HT1080 (cell line): Measurements from ENCODE around the gene SLC35C1. TPM values are rescaled to one million over a fixed set of nuclear protein-coding genes. Genes with fewer than 3 reads are reported as not detected.

Experiments used
- DNase-seq: peaks from one replicate; pipeline ENCODE4 v3.0.0-alpha.2; 2015; ENCODE audit warnings: low read depth
- polyA plus RNA-seq, 2 experiments: library from polyadenylated mRNA; depleted of rRNA; stranded (reverse); fragments of >200 nt; gene quantifications; 2 replicates each; pipeline ENCODE4 v1.2.3, GENCODE V29; 2015
- total RNA-seq: library from RNA; depleted of rRNA; stranded (reverse); fragments of >200 nt; shearing (Covaris generic); gene quantifications from 2 replicates; pipeline ENCODE4 v1.2.3, GENCODE V29; 2014; rRNA removed

The SLC35C1 gene
- total RNA-seq, result 4.9 and 11.7 TPM in 2 replicates
- 10.8 and 12.0 TPM in 2 replicates for polyA plus RNA-seq (2015; cell fraction: cytosol; rRNA removed)
- polyA plus RNA-seq (2015; cell fraction: nucleus; rRNA removed), result 4.0 and 8.7 TPM in 2 replicates

DNA sequence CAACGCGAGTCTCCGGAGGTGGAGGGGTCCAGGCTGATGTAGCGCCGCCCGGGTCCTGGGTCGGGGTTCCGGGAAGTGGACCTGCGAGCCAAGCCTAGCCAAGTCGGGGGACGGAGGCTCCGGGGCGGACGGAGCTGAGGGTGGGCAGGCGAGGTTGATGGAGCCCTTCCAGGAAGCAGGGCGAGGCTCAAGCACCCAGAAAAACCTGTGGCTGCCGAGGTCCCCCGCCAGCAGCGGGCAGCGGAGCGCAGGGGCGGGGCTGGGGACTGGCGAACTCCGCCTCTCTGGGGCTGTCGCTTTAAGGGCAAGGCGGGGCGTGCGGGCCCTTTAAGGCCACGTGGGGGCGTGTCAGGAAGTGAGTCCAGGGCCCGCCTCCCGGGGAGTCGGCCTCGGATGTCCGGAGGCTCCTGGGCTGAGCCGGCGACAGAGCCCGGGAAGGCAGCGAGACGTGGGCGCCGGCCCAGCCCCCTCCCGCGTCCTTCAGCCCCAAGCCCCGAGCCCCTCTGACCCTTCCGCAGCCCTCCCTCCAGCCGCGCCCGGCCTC lies at the start of gene SLC35C1:
TSS of gene SLC35C1 (plus strand) at position 389 of the 544 bp plus-strand sequence. CDS start 653 bp downstream, outside the sequence.
- peak; percentile 91 for DNase-seq

DNA sequence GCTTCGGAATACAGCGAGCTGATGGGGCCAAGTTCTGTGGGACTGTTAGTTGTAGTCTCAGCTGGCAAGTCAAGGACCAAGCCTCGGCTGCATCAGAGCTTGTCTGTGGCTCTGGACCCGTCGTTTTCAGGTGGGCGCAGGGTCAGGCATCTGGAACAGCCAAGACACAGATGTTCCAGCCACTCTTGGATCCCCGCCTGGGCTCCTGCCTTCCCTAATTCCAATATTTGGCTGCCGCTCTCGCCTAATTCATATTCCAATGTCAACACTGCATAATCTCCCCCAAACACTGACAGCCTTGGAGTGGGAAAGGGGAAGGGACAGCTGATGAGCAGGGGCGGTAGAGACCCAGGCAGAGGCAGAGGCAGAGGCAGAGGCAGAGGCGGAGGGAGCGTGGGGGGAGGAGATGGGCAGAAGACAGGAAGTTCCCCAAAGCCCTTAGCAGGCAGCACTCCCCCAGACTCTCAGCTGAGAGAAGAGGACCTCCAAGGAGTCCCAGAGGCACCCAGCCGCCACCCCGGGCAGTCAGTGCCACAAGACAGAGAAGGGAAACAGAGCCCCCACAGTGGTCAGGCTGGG lies 49.6 kb upstream of the SLC35C1 start:
- no peak for DNase-seq

DNA sequence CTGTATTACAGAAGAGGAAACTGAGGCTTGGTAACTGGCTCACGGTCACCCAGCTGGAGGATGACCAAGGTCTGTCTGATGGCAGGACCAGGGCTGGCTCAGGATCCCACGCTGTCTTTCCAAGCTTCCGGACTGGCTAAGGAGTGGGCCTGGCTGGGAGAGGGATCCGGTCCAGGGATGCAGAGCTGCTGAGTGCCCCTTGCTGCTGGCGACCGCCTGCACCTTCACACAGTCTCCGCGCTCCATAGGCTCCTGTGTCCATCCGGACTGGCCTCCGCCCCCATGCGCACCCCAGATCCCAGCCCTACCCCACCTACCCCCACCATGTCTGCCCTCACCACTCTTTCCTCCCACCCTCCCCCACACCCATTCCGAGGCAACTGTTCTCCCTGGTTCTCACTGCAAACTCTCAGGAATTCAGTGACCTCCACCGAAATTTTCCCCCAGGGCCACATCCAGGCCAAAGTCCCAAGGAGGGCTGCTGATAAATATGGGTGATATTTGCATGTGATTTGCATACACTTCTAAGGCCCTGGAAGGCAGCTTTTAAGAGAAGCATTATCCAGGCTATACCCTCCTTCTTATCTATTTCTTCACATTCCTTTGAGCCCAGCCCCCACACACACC lies 48.5 kb upstream of the SLC35C1 start:
- DNase-seq, result no peak

DNA sequence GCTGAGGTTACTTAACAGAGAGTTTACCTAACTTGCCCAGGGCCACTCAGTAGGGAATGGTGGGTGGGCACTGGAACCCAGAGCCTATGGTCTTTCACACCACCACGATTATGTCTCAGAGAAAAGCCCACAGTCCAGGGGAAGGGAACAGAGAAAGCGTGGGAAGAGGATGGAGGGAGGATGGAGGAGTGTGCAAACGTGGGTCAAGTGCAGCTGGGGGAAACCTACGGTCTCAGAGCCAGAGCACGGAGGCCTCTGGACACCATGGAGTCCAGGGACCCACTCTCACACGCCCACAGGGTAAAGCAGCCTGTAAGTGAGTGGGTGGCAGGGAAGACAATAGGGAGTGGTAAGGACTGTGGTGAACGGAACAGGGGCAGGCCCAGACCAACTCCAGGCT lies 47.3 kb upstream of the SLC35C1 start:
- DNase-seq, result no peak

DNA sequence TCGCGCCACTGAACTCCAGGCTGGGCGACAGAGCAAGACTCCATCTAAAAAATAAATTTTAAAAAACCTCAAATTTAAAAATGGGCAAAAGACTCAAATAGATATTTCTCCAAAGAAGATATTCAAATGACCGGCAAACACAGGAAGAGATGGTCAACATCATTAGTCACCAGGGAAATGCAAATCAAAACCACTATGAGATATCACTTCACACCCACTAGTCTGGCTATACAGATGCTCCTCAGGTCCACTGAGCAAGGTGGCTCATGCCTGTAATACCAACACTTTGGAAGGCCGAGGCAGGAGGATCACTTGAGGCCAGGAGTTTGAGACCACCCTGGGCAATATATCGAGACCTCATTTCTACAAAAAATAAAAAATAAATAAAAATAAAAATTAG lies 43.3 kb upstream of the SLC35C1 start:
- DNase-seq, result no peak

DNA sequence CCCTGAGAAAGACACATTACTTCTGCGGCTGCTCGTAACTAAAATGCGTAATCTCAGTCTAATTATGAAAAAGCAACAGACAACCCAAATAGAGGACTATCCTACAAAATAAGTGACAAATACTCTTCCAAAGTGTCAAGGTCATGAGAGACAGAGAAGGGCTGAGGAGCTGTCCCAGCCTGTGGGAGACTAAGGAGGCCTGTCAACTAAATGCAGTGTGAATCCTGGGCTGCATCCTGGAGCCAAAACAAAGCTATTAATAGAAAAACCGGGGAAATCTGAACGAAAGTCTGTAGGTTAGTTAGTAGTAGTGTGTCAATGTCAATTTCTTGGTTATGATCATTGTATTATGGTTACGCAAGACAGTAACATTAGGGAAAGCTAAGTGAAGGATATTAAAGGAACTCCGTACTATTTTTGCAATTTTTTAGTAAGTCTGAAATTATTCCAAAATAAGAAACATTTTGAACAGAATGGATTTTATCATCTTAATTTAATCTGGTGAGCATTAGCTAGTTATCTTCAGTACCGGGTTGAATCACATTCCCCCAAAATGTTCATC lies 39.8 kb upstream of the SLC35C1 start:
- DNase-seq, result no peak

DNA sequence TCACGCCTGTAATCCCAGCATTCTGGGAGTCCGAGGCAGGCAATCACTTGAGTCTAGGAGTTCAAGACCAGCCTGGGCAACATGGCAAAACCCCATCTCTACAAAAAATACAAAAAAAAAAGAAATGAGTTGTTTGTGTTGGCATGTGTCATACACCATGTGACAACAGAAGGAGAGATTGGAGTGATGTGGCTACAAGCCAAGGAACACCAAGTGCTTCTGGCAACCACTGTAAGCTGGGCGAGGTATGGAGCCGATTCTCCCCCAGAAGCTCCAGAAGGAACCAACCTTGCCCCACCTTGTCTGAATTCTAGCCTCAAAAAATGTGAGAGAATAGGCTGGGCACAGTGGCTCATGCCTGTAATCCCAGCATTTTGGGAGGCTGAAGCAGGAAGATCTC lies 39.1 kb upstream of the SLC35C1 start:
- DNase-seq, result peak; percentile 4

DNA sequence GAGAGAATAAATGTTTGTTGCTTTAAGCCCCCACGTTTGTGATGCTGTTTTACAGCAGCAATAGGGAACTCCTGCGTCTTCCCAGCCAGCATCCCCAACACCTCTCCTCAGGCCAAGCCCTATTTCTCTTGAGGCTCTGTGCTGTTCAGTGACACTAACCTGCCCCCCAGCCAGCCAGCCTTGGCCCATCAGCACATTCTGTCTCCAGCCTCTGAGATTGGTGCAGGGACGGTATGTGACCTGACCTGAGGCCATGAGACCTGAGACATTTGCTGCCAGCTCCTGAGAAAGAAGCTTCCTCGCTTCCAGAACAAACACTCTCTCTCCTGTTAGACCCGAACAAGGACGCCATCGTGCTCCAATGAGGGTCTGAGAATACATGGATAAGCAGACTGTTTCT lies 38.5 kb upstream of the SLC35C1 start:
- DNase-seq, result no peak

DNA sequence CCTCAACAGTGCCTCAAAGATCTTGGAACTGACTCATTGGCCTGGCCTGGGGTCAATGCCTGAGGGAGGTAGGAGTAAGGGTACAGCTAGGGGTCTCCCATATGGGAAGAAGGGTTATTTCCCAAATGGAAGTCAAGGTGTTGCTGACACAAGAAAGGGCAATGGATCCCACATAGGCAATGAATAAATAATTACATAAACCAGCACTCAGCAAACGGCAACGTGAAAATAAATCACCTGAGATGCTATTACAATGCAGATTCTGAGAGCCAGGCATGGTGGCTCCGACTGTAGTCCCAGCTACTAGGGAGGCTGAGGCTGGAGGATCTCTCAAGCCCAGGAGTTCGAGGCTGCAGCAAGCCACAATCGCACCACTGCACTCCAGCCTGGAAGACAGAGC lies 36.5 kb upstream of the SLC35C1 start:
- DNase-seq, result no peak

DNA sequence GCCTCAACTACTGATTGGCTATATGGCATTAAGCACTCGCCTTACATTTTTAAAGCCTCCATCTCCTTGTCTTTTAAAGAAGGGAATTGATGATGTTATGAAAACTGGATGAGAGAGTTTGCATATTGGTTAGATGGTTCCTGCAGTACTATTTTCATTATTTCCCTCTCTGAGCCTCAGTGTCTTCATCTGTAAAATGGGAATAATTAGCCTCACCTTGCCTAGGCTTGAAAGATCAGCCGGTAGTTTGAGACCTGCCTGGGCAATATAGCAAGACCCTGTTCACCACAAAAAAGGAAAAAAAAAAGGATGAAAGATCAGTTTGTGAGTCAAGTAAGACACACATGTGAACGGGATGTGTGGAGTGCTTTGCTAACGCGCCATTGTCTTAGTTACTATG lies 35.0 kb upstream of the SLC35C1 start:
- DNase-seq, result no peak

DNA sequence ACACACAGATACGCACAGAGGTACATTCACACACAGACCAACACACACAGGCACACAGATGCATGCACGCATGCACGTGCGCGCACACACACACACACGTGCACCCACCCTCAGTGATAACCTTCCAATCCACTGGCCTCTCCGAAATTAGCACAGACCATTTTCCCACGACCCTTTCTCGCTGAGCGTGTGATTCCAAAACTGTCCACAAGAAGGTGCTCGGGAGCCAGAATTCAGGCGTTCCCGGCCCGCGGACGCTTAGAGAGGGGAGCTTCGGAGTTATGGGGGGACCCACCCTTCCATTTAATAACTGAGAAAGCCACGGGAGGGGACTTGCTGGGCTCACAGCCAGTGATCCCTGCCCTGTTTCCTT lies 33.8 kb upstream of the SLC35C1 start:
- DNase-seq, result peak; percentile 44

DNA sequence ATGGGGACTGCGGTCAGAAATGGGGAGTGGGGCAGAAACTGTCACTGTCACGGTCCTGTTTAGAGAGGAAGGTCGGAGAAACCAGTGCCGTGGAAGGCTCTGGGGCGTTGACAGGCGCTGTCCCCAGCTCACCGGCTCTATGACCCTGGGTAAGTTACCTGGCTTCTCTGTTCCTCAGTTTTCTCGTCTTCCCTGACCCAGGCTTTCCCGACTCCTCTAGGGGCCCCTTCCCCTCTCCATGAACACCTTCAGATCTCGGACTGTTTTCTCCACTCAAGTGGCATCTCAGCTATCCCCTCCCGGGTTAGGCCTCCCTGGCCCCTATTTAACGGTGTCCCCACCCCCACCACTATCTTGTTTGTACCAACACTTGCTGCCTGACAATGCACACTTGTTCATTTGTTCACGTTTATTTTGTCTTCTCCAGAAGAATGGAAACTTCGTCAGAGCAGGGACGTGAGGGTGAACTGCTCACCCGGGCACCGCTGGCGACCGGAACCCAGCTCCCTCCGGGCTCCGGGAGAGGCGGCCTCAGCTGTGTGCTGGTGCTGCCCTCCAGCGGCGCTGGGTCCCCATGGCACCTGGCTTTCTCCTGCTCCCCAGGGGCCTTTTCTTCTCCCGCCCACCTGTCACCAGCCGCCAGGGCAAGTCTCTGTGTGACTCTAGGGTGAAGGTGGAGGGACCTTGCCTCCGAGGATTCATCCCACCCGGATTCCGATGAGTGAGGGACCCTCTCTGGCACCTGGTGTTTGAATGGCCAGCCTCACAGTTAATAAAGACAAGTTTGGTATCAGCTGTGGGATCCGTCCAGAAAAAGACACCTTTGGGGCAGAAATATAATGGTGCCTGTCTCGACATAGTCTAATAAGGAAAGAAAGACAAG lies 33.1 kb upstream of the SLC35C1 start:
- DNase-seq, result peak; percentile 68

DNA sequence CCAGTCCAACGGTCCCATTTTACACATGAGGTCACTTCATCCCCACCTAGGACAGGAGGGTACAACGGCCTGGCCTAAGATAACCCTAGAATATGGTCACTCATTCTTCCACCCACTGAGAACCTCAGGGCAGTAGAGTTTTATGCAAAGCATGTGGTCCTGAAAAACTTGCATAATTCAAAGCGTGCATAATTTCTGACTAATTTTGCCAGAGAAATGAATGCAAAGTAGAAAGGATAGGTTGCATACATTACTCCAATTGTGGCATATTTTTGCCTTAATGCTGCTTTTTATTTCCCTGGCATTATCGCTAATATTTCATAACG lies 32.5 kb upstream of the SLC35C1 start:
- no peak for DNase-seq

DNA sequence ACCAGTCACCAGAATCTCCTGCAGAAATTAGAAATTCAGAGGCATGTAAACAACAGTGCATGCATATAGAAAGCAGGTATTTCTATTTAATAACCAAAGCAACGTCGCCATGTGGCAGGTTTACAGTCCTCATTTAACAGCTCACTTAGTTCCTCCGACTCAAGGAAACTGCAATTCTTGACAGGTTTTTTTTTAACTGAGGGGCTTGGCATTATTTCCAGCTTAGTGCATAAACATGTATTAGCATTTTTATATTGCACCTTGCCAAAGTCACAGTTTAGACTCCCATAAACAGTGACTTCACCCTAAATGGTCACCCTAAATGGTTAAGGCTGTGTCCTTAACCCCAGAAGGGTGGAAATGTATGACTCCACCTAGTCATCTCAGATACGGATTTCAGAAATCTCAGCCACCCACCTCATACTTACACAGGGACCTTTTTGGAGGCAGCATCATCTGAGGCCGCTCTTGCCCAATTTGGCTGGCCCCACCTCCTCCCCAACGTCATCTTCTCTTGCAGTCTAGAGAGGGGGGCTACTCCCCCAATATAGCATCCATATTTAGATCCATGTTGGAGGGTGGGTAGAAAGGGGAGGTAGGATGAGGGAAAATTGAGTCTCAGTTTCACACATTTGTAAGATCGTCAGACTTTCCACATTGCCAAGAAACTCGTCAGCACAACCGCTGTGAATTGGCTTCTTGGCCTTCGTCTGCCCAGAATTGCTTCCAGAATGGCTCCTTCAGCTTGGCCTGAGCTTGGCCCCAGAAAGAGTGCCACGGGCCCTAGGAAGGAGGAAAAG lies 31.8 kb upstream of the SLC35C1 start:
- DNase-seq, result no peak

DNA sequence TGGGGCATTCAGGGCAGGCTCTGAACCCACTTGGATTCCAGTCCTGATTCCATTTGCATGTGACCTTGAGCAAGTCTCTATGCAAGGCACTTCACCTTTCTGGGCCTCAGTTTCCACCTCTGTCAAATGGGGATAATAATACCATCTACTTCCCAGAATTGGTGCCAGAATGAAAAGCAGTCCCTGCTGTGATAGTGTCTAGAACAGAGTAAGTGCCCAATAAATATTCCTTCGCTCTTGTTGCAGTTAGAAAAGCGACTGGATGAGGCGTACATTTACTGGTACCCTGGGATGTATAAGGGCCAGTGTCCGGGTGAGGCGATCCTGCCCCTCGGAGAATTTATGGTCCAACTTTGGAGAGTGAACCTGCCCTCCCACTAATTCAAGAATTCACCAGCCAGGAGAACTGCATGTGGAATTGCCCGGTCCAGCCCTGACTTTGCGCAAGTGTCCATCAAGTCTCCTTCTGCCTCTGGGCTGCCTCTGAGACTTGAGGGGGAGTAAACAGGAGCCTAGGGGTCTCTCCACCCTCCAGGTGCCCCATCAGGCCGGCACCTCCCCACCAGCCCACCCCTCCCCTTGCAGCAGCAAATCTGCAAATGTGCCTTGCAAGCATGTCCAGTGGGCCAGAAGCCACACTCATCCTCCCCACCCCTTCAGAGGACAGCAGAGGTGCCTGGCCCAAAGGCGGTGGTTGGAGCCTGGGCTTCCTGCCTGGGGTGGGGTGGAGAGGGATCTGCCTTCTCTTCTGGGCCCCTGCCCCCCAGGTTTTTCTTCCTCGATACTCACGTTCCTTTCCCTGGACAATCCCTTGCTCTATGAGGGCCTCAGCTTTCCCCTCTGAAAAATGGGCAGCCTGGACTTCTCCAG lies 30.9 kb upstream of the SLC35C1 start:
- no peak for DNase-seq

DNA sequence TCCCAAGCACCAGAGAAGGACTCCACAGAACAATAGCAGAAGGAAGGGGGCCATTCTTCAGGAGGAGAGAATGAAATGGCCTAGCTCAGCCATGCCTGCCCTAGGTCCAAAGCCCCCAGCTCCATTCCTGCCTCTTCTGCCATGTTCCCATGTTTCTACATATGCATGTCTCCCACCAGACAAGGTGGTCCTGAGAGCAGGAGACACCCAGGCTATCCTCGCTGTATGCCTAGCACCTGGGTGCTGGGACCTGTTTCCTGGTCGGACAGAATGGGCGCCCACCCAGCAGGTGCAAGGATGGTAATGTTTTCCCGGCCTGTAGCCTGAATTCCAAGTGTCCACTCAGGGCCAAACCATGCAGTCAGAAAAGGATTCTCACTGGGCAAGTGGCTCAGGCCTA lies 30.2 kb upstream of the SLC35C1 start:
- no peak for DNase-seq

DNA sequence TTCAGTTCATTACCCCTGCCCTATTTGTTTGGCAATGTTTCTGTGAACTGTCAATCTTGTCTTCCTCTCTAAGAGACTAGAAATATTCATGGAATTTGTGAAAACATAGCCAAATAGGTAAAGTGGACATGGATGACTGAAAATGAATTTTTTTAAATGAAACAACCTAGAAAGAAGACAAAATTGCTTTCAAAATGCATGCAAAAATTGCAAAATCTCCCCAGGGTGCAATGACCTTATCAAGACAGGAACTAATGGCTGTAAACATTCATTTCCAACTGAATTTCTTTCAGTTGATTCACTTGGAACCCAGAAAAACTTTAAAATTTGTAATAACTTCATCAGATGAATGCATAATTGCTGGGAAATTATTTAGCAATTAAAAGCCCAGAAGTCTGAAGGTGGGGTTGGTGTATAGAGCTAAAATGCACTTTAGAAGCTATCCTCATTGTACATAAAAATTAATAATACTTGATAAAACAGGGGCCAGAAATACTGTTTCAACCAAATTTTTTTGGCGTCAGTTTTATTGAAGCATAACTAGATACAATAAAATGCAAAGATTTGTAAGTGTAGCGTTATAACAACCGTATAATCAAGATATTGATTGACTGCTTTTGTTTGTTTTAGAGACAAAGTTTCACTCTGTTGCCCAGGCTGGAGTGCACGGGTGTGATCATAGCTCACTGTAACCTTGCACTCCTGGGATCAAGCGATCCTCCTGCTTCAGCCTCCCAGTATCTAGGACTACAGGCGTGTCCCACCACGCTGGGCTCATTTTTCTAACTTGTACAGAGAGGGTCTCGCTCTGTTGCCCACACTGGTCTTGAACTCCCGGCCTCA lies 27.6 kb upstream of the SLC35C1 start:
- DNase-seq, result no peak

DNA sequence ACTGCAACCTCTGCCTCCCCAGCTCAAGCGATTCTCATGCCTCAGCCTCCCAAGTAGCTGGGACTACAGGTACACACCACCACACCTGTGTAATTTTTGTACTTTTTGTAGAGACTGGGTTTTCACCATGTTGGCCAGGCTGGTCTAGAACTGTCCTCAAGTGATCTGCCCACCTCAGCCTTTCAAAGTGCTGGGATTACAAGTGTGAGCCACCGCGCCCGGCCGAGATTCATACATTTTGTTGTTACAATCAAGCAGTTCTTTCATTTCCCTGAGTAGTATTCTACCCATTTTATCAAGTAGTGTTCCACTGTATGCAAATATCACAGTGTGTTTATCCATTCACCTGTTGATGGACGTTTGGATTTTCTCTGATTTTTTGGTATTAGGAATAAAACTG lies 26.6 kb upstream of the SLC35C1 start:
- no peak for DNase-seq

DNA sequence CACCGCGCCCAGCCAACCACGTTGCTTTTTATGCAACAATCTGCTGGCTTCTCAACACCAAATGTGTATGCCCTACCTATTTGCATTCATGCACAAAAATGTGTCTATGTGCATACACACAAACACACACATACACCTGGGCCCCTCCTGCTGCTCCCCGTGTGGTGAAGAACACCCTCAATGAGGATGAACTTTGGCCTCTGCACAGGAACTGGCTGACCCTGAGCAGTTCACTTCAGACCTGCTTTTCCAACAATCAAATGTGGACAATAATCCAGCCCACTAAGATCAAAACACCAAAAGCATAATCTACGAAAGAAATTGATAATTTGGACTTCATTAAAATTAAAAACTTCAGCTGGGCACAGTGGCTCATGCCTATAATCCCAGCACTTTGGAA lies 25.3 kb upstream of the SLC35C1 start:
- DNase-seq, result no peak
